ENCODE data around the gene THEMIS. TPM values are rescaled to one million over a fixed set of nuclear protein-coding genes. Genes with fewer than 3 reads are reported as not detected.
A peak's percentile ranks its signal among the peaks of the same experiment; 100 is the strongest.
"Not testable (repeated sequence)": the region's sequence is repeated elsewhere in the genome, so short reads cannot be mapped to it uniquely, and the experiment has no call there.

The THEMIS gene
- total RNA-seq, 1 donor from 2014 or later = not detected

- no peaks in the 10 kb centered on the region for H3K9me3 Mint-ChIP-seq (ENCODE audit: unreplicated experiment)
- no peaks in the 10 kb centered on the region for H3K36me3 Mint-ChIP-seq (ENCODE audit: unreplicated experiment)
- no peak overlapping the region for H3K27ac Mint-ChIP-seq (ENCODE audit: unreplicated experiment)
- TF ChIP-seq, protein P1, sequence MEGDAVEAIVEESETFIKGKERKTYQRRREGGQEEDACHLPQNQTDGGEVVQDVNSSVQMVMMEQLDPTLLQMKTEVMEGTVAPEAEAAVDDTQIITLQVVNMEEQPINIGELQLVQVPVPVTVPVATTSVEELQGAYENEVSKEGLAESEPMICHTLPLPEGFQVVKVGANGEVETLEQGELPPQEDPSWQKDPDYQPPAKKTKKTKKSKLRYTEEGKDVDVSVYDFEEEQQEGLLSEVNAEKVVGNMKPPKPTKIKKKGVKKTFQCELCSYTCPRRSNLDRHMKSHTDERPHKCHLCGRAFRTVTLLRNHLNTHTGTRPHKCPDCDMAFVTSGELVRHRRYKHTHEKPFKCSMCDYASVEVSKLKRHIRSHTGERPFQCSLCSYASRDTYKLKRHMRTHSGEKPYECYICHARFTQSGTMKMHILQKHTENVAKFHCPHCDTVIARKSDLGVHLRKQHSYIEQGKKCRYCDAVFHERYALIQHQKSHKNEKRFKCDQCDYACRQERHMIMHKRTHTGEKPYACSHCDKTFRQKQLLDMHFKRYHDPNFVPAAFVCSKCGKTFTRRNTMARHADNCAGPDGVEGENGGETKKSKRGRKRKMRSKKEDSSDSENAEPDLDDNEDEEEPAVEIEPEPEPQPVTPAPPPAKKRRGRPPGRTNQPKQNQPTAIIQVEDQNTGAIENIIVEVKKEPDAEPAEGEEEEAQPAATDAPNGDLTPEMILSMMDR (IDR thresholded peaks at IDR 0.05; ENCODE audit: partially characterized antibody, unreplicated experiment) = no peak
- H3K4me1 Mint-ChIP-seq (ENCODE audit: low read depth, unreplicated experiment) = no peaks in the 10 kb centered on the region
- no peaks in the 10 kb centered on the region for H3K27me3 Mint-ChIP-seq (ENCODE audit: unreplicated experiment)
- no peak for DNase-seq
- H3K4me3 Mint-ChIP-seq (ENCODE audit: unreplicated experiment) = no peak overlapping the region
These were observed 209.7 kb downstream of the THEMIS start for GRCh38 chr6:127691146-127691545.

DNA sequence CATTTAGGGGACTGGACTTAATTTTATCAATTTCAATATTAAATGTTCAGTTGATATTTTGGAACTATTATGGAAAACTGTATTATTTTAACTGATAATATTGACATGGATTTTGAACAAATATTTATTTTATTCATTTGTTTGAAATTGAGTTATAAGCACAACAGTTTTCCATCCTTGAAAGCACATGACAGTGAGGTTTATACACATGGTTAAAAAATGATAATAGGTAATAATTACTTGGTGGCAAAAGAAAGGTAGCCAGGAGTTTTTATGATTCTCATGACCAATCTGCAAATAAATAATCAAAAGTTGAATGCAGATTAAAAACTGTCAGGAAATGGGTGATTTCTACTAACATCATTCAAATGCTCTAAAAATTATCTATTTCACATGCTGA, 210.3 kb downstream of the THEMIS start:
- TF ChIP-seq, protein P1 (IDR thresholded peaks at IDR 0.05; ENCODE audit: partially characterized antibody, unreplicated experiment) = no peak
- H3K27me3 Mint-ChIP-seq (ENCODE audit: unreplicated experiment) = no peaks in the 10 kb centered on the region
- H3K9me3 Mint-ChIP-seq (ENCODE audit: unreplicated experiment) = no peaks in the 10 kb centered on the region
- no peak for DNase-seq
- H3K36me3 Mint-ChIP-seq (ENCODE audit: unreplicated experiment) = no peaks in the 10 kb centered on the region
- H3K4me1 Mint-ChIP-seq (ENCODE audit: low read depth, unreplicated experiment) = no peaks in the 10 kb centered on the region
- no peak overlapping the region for H3K27ac Mint-ChIP-seq (ENCODE audit: unreplicated experiment)
- no peak overlapping the region for H3K4me3 Mint-ChIP-seq (ENCODE audit: unreplicated experiment)

DNA sequence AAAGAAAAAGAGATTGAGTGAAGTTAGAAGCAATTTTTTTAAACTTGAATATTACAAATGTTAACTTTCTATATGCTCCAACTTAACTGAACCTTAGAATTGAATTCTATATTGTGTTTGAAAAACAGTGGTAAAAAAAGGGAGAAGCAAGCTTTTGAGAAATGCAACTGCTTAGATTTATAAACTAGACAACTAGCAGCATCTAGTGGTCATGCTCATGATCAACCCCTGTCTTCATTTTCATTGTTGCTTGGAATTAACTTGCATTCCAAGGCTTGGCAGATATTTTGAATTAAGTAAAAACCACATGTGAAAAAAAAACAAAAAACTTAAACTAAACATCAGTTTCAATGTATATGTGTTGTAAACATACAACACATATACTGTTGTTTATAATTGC, 210.8 kb downstream of the THEMIS start:
- TF ChIP-seq, protein P1 (IDR thresholded peaks at IDR 0.05; ENCODE audit: partially characterized antibody, unreplicated experiment) = peak; percentile 23
- Mint-ChIP-seq H3K36me3 (ENCODE audit: unreplicated experiment) (no peaks in the 10 kb centered on the region), H3K27ac (ENCODE audit: unreplicated experiment) (no peak overlapping the region), H3K9me3 (ENCODE audit: unreplicated experiment) (no peaks in the 10 kb centered on the region), H3K4me1 (ENCODE audit: low read depth, unreplicated experiment) (no peaks in the 10 kb centered on the region), H3K27me3 (ENCODE audit: unreplicated experiment) (no peaks in the 10 kb centered on the region), H3K4me3 (ENCODE audit: unreplicated experiment) (no peak overlapping the region)
- DNase-seq = no peak

GRCh38 chr6:127687490-127687889, 213.4 kb downstream of the THEMIS start:
- not testable (repeated sequence) for H3K27ac Mint-ChIP-seq (ENCODE audit: unreplicated experiment); DNase-seq; H3K4me1 Mint-ChIP-seq (ENCODE audit: low read depth, unreplicated experiment); H3K27me3 Mint-ChIP-seq (ENCODE audit: unreplicated experiment); H3K9me3 Mint-ChIP-seq (ENCODE audit: unreplicated experiment); H3K4me3 Mint-ChIP-seq (ENCODE audit: unreplicated experiment); H3K36me3 Mint-ChIP-seq (ENCODE audit: unreplicated experiment)

GRCh38 chr6:127686084-127686483, 214.8 kb downstream of the THEMIS start:
- no peaks in the 10 kb centered on the region for H3K27me3 Mint-ChIP-seq (ENCODE audit: unreplicated experiment)
- TF ChIP-seq, protein P1 (IDR thresholded peaks at IDR 0.05; ENCODE audit: partially characterized antibody, unreplicated experiment) = no peak
- no peak for DNase-seq
- H3K36me3 Mint-ChIP-seq (ENCODE audit: unreplicated experiment) = no peaks in the 10 kb centered on the region
- no peak overlapping the region for H3K27ac Mint-ChIP-seq (ENCODE audit: unreplicated experiment)
- no peak overlapping the region for H3K4me3 Mint-ChIP-seq (ENCODE audit: unreplicated experiment)
- H3K9me3 Mint-ChIP-seq (ENCODE audit: unreplicated experiment) = no peaks in the 10 kb centered on the region
- H3K4me1 Mint-ChIP-seq (ENCODE audit: low read depth, unreplicated experiment) = no peaks in the 10 kb centered on the region

DNA sequence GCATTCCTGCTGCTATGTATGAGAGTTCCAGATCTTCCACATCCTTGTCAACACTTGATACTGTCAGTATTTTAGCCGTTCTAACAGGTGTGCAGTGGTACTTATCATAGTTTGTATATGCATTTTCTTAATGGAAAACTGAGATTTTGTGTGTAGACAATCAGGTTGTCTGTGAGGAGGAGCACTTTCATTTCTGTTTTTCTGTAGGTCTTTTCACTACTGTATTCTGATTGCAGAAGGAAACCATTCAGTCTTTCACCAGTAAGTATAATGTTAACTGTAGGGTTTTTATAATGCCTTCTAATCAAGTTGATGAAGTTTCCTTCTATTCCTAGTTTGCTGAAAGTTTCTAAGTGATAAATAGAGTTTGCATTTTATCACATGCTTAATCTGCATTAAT, 216.4 kb downstream of the THEMIS start:
- no peak for DNase-seq
- Mint-ChIP-seq H3K4me1 (ENCODE audit: low read depth, unreplicated experiment) (no peaks in the 10 kb centered on the region), H3K4me3 (ENCODE audit: unreplicated experiment) (no peak overlapping the region), H3K36me3 (ENCODE audit: unreplicated experiment) (no peaks in the 10 kb centered on the region), H3K9me3 (ENCODE audit: unreplicated experiment) (no peaks in the 10 kb centered on the region), H3K27me3 (ENCODE audit: unreplicated experiment) (no peaks in the 10 kb centered on the region), H3K27ac (ENCODE audit: unreplicated experiment) (no peak overlapping the region)
- TF ChIP-seq, protein P1 (IDR thresholded peaks at IDR 0.05; ENCODE audit: partially characterized antibody, unreplicated experiment) = no peak

Measured in glutamatergic neuron (in vitro differentiated cells).